MG63 (cell line): ENCODE measurements around the gene SLCO3A1. TPM values are rescaled to one million over a fixed set of nuclear protein-coding genes. Genes with fewer than 3 reads are reported as not detected.

Source experiments
- DNase-seq: peaks from one replicate; pipeline ENCODE4 v3.0.0-alpha.2; 2020
- H3K27me3 ChIP-seq: fragments of 250-450 bp; sonication (Bioruptor Pico); 2 replicates; pipeline ENCODE4 v1.5.1; 2020; ENCODE audit warnings: mild to moderate bottlenecking, moderate library complexity
- H3K36me3 ChIP-seq: fragments of 250-450 bp; sonication (Bioruptor Pico); 2 replicates; pipeline ENCODE4 v1.5.1; 2020; ENCODE audit warnings: mild to moderate bottlenecking, moderate library complexity
- H3K4me3 ChIP-seq: fragments of 250-450 bp; sonication (Bioruptor Pico); 2 replicates; pipeline ENCODE4 v1.5.1; 2020; ENCODE audit warnings: mild to moderate bottlenecking, moderate library complexity
- H3K9me3 ChIP-seq: fragments of 250-450 bp; sonication (Bioruptor Pico); 2 replicates; pipeline ENCODE4 v1.5.1; 2020; ENCODE audit warnings: mild to moderate bottlenecking, moderate library complexity
- total RNA-seq: library from RNA; depleted of rRNA; stranded (reverse); fragments of >200 nt; shearing (Covaris generic); gene quantifications from 2 replicates; pipeline ENCODE4 v1.2.3, GENCODE V29; 2014; ENCODE audit warnings: low replicate concordance

Gene SLCO3A1
- total RNA-seq, 1 experiment from 2014 or later = 37.4 TPM

- no peaks in the 10 kb centered on the region for H3K9me3 ChIP-seq
- no peak for DNase-seq
- H3K27me3 ChIP-seq = no peaks in the 10 kb centered on the region
- H3K36me3 ChIP-seq = peaks cover 2% of the 10 kb centered on the region; the same call in 1 of the 2 replicates
- H3K4me3 ChIP-seq = no peak overlapping the region
These were observed 18.3 kb downstream of the SLCO3A1 start for GRCh38 chr15:91871837-91872236.

GRCh38 chr15:91872356-91873137 lies 19.0 kb downstream of the SLCO3A1 start:
- H3K9me3 ChIP-seq = no peaks in the 10 kb centered on the region
- no peak for DNase-seq
- H3K4me3 ChIP-seq = no peak overlapping the region
- H3K36me3 ChIP-seq = peaks cover 2% of the 10 kb centered on the region; the same call in 1 of the 2 replicates
- no peaks in the 10 kb centered on the region for H3K27me3 ChIP-seq

GRCh38 chr15:91873138-91873536 lies 19.6 kb downstream of the SLCO3A1 start:
- Histone ChIP-seq H3K4me3 (no peak overlapping the region), H3K27me3 (no peaks in the 10 kb centered on the region), H3K36me3 (peaks cover 2% of the 10 kb centered on the region; the same call in 1 of the 2 replicates), H3K9me3 (no peaks in the 10 kb centered on the region)
- DNase-seq = no peak

GRCh38 chr15:91874171-91874570 lies 20.7 kb downstream of the SLCO3A1 start:
- Histone ChIP-seq H3K9me3 (no peaks in the 10 kb centered on the region), H3K36me3 (peaks cover 2% of the 10 kb centered on the region; the same call in 1 of the 2 replicates), H3K4me3 (no peak overlapping the region), H3K27me3 (no peaks in the 10 kb centered on the region)
- DNase-seq = no peak

GRCh38 chr15:91874992-91875660 lies 21.6 kb downstream of the SLCO3A1 start:
- H3K9me3 ChIP-seq = no peaks in the 10 kb centered on the region
- no peak overlapping the region for H3K4me3 ChIP-seq
- H3K27me3 ChIP-seq = no peaks in the 10 kb centered on the region
- H3K36me3 ChIP-seq = peaks cover 2% of the 10 kb centered on the region; the same call in 1 of the 2 replicates
- DNase-seq = no peak

- H3K27me3 ChIP-seq = no peaks in the 10 kb centered on the region
- no peaks in the 10 kb centered on the region for H3K9me3 ChIP-seq
- H3K4me3 ChIP-seq = no peak overlapping the region
- peaks cover 2% of the 10 kb centered on the region; the same call in 1 of the 2 replicates for H3K36me3 ChIP-seq
- no peak for DNase-seq
These were observed 22.7 kb downstream of the SLCO3A1 start for GRCh38 chr15:91876187-91876586.

- Histone ChIP-seq H3K36me3 (peaks cover 2% of the 10 kb centered on the region; the same call in 1 of the 2 replicates), H3K4me3 (no peak overlapping the region), H3K27me3 (no peaks in the 10 kb centered on the region), H3K9me3 (no peaks in the 10 kb centered on the region)
- no peak for DNase-seq
These were observed 24.9 kb downstream of the SLCO3A1 start for GRCh38 chr15:91878319-91878870.

- no peak overlapping the region for H3K4me3 ChIP-seq
- peaks cover 2% of the 10 kb centered on the region; the same call in 1 of the 2 replicates for H3K36me3 ChIP-seq
- H3K9me3 ChIP-seq = no peaks in the 10 kb centered on the region
- H3K27me3 ChIP-seq = no peaks in the 10 kb centered on the region
- no peak for DNase-seq
These were observed 25.6 kb downstream of the SLCO3A1 start for GRCh38 chr15:91879158-91879557.

GRCh38 chr15:91880373-91880772 lies 26.9 kb downstream of the SLCO3A1 start:
- H3K9me3 ChIP-seq = no peaks in the 10 kb centered on the region
- no peak for DNase-seq
- no peaks in the 10 kb centered on the region for H3K27me3 ChIP-seq

GRCh38 chr15:91881569-91882297 lies 28.2 kb downstream of the SLCO3A1 start:
- Histone ChIP-seq H3K9me3 (no peaks in the 10 kb centered on the region), H3K36me3 (no peaks in the 10 kb centered on the region; the same call in 1 of the 2 replicates), H3K4me3 (no peak overlapping the region), H3K27me3 (no peaks in the 10 kb centered on the region)
- no peak for DNase-seq

More at GRCh38 chr15:91880373-91880772, 26.9 kb downstream of the SLCO3A1 start:
- Histone ChIP-seq H3K4me3 (no peak overlapping the region), H3K36me3 (no peaks in the 10 kb centered on the region; the same call in 1 of the 2 replicates)

GRCh38 chr15:91882858-91883586 lies 29.5 kb downstream of the SLCO3A1 start:
- no peak overlapping the region for H3K4me3 ChIP-seq
- DNase-seq = peak; percentile 88

GRCh38 chr15:91884606-91885005 lies 31.1 kb downstream of the SLCO3A1 start:
- Histone ChIP-seq H3K27me3 (no peaks in the 10 kb centered on the region), H3K4me3 (no peak overlapping the region), H3K36me3 (no peaks in the 10 kb centered on the region; the same call in 1 of the 2 replicates), H3K9me3 (no peaks in the 10 kb centered on the region)
- no peak for DNase-seq

More at GRCh38 chr15:91882858-91883586, 29.5 kb downstream of the SLCO3A1 start:
- H3K27me3 ChIP-seq = no peaks in the 10 kb centered on the region
- no peaks in the 10 kb centered on the region; the same call in 1 of the 2 replicates for H3K36me3 ChIP-seq
- H3K9me3 ChIP-seq = no peaks in the 10 kb centered on the region

GRCh38 chr15:91885054-91885453 lies 31.5 kb downstream of the SLCO3A1 start:
- H3K4me3 ChIP-seq = no peak overlapping the region
- H3K36me3 ChIP-seq = no peaks in the 10 kb centered on the region; the same call in 1 of the 2 replicates
- H3K27me3 ChIP-seq = no peaks in the 10 kb centered on the region
- no peaks in the 10 kb centered on the region for H3K9me3 ChIP-seq
- no peak for DNase-seq

- no peak for DNase-seq
- Histone ChIP-seq H3K27me3 (no peaks in the 10 kb centered on the region), H3K9me3 (no peaks in the 10 kb centered on the region), H3K4me3 (no peak overlapping the region), H3K36me3 (no peaks in the 10 kb centered on the region; the same call in 1 of the 2 replicates)
These were observed 32.3 kb downstream of the SLCO3A1 start for GRCh38 chr15:91885714-91886270.

GRCh38 chr15:91886878-91887277 lies 33.4 kb downstream of the SLCO3A1 start:
- H3K9me3 ChIP-seq = no peaks in the 10 kb centered on the region
- DNase-seq = no peak
- H3K36me3 ChIP-seq = no peaks in the 10 kb centered on the region; the same call in 1 of the 2 replicates
- no peak overlapping the region for H3K4me3 ChIP-seq
- H3K27me3 ChIP-seq = no peaks in the 10 kb centered on the region

GRCh38 chr15:91887321-91887720 lies 33.8 kb downstream of the SLCO3A1 start:
- Histone ChIP-seq H3K9me3 (no peaks in the 10 kb centered on the region), H3K27me3 (no peaks in the 10 kb centered on the region), H3K36me3 (no peaks in the 10 kb centered on the region; the same call in 1 of the 2 replicates), H3K4me3 (no peak overlapping the region)
- DNase-seq = no peak
